Duodenal mucosa (tissue), 2 donors: ENCODE measurements around the gene PPP2R2D.

Source experiments
- H3K27ac ChIP-seq: one replicate; pipeline ENCODE4 v1.7.0; 2013; ENCODE audit warnings: low read depth, low read length
- H3K27me3 ChIP-seq, 2 donors: one replicate each; pipeline ENCODE4 v1.7.0; 2013; ENCODE audit warnings: low read length in 2 of 2, control low read depth in 1 of 2; ENCODE audit not compliant: insufficient read depth in 2 of 2, control insufficient read depth in 1 of 2
- H3K36me3 ChIP-seq, 2 donors: one replicate each; pipeline ENCODE4 v1.7.0; 2013; ENCODE audit warnings: low read length in 2 of 2, control low read depth in 1 of 2; ENCODE audit not compliant: insufficient read depth in 2 of 2, control insufficient read depth in 1 of 2
- H3K4me1 ChIP-seq, 2 donors: one replicate each; pipeline ENCODE4 v1.7.0; 2013; ENCODE audit warnings: low read length in 2 of 2, control low read depth in 1 of 2; ENCODE audit not compliant: insufficient read depth in 2 of 2, control insufficient read depth in 1 of 2
- H3K4me3 ChIP-seq, 2 donors: one replicate each; pipeline ENCODE4 v1.7.0; 2013; ENCODE audit warnings: low read length in 2 of 2, low read depth in 1 of 2
- H3K9ac ChIP-seq, 2 donors: one replicate each; pipeline ENCODE4 v1.7.0; 2013; ENCODE audit warnings: low read length in 2 of 2, low read depth in 1 of 2
- H3K9me3 ChIP-seq, 2 donors: one replicate each; pipeline ENCODE4 v1.7.0; 2013; ENCODE audit warnings: low read length in 2 of 2, control low read depth in 1 of 2; ENCODE audit not compliant: control insufficient read depth in 1 of 2

PPP2R2D gene

DNA sequence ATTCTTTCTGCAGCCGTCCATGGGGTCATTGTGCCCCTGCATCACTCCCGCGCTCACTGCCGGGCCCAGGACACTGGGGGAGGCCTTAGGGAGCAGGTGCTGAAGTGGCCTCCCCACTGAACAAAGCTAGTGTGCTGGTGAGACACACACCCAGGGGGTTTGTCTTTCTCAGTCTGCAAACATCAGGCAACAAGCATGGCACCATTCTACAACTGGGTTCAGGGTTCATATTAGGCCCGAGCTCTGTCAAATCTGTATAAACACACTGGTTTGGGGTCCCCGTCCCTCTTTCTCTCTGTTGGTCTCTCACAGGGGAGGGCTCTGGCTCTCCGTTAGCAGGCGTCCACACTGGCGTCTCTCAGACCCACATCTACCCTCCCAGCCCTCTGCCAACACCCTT is 11.1 kb upstream of the PPP2R2D start:
- Histone ChIP-seq H3K9me3 (no peaks in the 10 kb centered on the region), H3K27ac (no peak overlapping the region), H3K36me3 (no peaks in the 10 kb centered on the region), H3K4me3 (no peak overlapping the region), H3K4me1 (peaks cover 0 to 9% of the 10 kb centered on the region in 2 donors), H3K9ac (no peak overlapping the region), H3K27me3 (peaks cover 18 to 20% of the 10 kb centered on the region in 2 donors)

DNA sequence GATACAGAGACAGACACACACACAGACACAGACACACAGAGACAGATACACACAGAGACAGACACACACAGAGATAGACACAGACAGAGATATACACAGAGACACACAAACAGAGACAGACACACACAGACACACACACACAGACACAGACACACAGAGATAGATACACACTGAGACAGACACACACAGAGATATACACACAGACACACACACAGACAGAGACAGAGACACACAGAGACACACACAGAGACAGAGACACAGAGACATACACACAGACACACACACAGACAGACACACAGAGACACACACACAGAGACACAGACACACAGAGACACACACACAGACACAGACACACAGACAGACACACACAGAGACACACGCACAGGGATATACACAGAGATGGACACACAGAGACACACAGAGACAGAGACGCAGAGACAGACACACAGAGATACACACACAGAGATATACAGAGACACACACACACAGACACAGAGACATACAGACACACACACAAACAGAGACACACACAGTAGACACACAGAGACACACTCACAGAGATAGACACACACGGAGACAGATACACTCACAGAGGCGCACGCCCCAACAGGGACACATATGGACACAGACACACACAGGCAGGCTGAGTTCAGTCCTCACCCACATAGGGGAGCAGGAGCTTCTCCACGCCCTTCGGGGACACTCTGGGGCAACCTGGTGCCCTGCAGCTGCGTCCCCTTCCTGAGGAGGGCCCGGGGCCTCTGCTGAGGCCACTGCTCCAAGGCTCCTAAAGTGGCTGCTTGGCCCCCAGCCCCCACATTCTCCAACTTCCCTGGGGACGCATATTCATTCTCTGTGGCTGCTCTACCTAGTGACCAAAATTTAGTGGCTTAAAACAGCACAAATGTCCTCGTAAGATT is 10.3 kb upstream of the PPP2R2D start:
- H3K4me3 ChIP-seq = no peak overlapping the region
- H3K9me3 ChIP-seq = no peaks in the 10 kb centered on the region
- H3K9ac ChIP-seq = no peak overlapping the region
- no peaks in the 10 kb centered on the region for H3K36me3 ChIP-seq
- peaks cover 0 to 5% of the 10 kb centered on the region in 2 donors for H3K4me1 ChIP-seq
- no peak overlapping the region for H3K27ac ChIP-seq
- H3K27me3 ChIP-seq = peaks cover 18 to 20% of the 10 kb centered on the region in 2 donors

DNA sequence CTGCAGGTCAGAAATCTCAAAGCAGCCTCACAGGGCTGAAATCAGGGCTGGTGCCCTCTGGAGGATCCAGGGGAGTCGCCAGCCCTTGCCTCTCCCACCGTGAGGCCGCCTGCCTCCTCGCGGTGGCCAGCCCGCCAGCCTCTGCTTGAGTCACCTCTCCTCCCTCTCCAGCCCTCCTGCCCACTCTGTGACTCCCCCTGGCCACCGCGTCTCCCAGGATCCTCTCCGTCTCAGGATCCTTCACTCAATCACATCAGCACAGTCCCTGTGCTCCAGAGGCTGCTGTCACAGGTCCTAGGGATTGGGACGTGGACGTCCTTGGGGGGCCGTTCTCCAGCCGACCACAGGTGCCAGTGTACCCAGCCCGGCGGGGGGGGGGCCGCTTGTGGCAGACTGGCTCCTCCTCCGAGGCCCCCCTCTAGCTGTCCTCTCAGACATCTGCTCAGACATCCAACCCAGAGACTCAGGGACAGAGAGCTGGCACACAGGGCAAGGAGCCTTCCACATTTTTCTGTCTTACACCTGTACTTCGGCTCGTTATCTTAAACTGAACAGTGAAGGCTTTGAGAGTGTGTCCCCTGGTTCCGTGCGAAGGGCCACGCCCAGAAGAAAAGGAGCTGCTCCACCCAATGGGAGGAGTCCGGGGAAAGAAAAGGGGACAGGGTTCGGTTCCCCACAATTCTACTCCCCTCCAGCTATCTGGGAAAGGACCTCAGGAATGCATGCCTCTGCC is 9.4 kb upstream of the PPP2R2D start:
- H3K4me1 ChIP-seq = peaks cover 0 to 4% of the 10 kb centered on the region in 2 donors
- H3K27ac ChIP-seq = no peak overlapping the region
- H3K27me3 ChIP-seq = peaks cover 18 to 20% of the 10 kb centered on the region in 2 donors
- H3K9ac ChIP-seq = no peak overlapping the region
- H3K9me3 ChIP-seq = no peaks in the 10 kb centered on the region
- H3K36me3 ChIP-seq = no peaks in the 10 kb centered on the region
- H3K4me3 ChIP-seq = no peak overlapping the region

DNA sequence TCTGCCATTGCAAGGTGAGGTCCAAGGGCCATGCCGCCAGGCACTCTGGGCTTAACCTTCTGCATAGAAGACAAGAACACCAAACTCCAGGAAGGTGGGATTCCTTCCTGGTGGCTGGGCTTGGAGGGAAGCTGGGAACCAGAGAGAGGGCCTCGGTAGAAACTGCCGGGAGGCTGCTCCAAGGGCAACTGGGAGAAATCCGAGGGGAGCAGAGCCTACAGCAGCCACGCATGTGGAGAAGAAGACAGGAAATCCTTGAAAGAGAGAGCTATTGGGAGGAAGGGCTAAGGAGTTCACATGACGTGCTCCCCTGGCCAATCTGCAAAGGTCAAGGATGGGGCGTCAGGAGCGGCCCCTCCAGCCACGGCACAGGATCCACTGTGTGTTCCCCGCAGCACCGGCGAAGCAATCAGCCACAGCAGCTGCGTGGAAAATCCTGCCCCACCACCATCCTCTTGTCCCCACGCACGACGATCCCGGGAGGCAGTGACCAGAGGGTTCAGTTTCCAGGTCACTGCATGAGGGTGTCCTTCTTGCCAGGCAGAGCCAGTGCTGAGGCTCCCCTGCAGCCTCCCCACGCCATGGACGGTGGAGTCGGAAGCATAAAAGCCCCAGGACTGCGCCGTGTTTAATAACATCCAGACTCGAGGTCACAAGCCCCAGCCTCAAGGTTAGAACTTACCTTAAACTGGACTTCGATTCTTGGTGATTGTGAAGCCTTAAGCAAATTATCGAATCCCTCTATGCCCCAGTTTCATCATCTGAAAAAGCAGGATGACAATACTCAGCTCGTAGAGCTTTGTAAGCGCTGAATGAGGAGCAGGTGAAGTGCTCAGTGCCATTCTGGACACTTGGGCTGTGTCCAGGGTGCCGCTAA is 8.6 kb upstream of the PPP2R2D start:
- no peak overlapping the region for H3K4me3 ChIP-seq
- H3K9me3 ChIP-seq = no peaks in the 10 kb centered on the region
- H3K4me1 ChIP-seq = peaks cover 0 to 4% of the 10 kb centered on the region in 2 donors
- H3K36me3 ChIP-seq = no peaks in the 10 kb centered on the region
- peaks cover 18 to 20% of the 10 kb centered on the region in 2 donors for H3K27me3 ChIP-seq
- H3K27ac ChIP-seq = no peak overlapping the region
- no peak overlapping the region for H3K9ac ChIP-seq

DNA sequence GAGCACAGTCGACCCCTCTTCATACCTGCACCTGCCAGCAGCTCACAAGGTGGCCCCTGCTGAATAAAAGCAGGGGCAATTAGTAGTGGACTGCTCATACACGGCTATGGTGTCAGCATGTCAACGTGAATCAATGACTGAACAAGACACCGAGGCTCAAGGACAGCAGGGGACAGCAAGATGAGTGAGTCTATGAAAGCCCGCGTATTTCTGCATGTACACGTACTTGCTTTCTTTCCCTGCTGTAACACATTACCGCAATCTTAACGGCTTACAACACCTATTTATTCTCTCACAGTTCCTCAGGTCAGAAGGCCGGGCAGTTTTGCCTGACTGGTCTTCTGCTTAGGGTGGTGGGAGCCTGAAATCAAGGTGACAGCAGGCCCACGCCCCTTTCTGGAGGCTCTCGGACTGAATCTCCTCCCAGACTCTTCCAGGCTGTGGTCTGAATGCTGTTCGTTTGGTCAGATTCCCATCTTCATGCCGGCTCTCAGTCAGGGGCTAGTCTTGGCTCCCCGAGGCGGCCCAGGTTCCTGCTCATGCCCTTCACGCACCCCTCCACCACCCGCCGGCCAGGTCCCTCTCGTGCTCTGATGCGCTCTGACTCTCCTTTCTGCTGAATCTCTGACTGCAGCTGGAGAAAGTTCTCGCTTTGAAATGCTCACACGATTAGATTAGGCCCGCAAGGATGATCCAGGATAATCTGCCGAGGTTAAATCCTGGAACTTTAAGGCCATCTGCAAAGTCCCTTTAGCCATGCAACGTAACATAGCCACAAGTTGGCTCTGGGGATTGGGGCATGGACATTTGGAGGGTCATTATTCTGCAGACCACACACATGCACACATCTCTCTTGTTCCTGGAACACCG is 7.8 kb upstream of the PPP2R2D start:
- Histone ChIP-seq H3K4me3 (no peak overlapping the region), H3K9ac (no peak overlapping the region), H3K9me3 (no peaks in the 10 kb centered on the region), H3K27ac (no peak overlapping the region), H3K27me3 (peaks cover 18 to 20% of the 10 kb centered on the region in 2 donors), H3K4me1 (peaks cover 0 to 7% of the 10 kb centered on the region in 2 donors), H3K36me3 (no peaks in the 10 kb centered on the region)

DNA sequence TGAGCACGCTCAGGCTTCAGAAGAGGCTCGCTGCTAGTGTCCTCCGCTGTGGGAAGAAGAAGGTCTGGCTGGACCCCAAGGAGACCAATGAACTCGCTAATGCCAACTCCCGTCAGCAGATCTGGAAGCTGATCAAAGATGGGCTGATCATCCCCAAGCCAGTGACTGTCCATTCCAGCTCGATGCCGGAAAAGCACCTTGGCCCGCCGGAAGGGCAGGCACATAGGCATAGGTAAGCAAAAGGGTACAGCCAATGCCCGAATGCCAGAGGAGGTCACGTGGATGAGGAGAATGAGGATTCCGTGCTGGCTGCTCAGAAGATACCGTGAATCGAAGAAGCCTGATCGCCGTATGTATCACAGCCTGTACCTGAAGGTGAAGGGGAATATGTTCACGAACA is 5.7 kb upstream of the PPP2R2D start:
- Histone ChIP-seq H3K9ac (no peak overlapping the region), H3K9me3 (no peaks in the 10 kb centered on the region), H3K4me3 (no peak overlapping the region), H3K27me3 (peaks cover 28 to 34% of the 10 kb centered on the region in 2 donors), H3K27ac (no peak overlapping the region), H3K4me1 (peaks cover 8 to 16% of the 10 kb centered on the region in 2 donors), H3K36me3 (no peaks in the 10 kb centered on the region)

DNA sequence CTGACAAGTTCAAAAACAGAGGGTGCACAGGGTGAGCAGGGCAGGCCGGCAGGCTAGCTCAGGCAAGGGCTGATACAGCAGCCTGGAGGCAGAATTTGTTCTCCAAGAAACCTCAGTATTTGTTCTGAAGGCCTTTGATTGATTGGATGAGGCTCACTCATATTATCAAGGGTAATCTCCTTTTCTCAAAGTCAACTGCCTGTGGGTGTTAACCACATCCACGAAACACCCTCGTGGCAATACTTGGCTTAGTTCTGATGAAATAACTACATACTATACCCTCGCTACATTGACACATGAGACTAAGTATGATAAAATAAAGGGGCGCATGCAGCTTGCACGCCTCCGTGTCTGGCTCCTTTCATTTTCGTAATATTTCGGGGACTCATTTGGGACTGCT is 4.4 kb upstream of the PPP2R2D start:
- no peaks in the 10 kb centered on the region for H3K36me3 ChIP-seq
- H3K4me1 ChIP-seq = peaks cover 9 to 17% of the 10 kb centered on the region in 2 donors
- H3K27ac ChIP-seq = no peak overlapping the region
- no peak overlapping the region for H3K4me3 ChIP-seq
- no peaks in the 10 kb centered on the region for H3K9me3 ChIP-seq
- H3K9ac ChIP-seq = no peak overlapping the region
- peaks cover 22 to 30% of the 10 kb centered on the region in 2 donors for H3K27me3 ChIP-seq

DNA sequence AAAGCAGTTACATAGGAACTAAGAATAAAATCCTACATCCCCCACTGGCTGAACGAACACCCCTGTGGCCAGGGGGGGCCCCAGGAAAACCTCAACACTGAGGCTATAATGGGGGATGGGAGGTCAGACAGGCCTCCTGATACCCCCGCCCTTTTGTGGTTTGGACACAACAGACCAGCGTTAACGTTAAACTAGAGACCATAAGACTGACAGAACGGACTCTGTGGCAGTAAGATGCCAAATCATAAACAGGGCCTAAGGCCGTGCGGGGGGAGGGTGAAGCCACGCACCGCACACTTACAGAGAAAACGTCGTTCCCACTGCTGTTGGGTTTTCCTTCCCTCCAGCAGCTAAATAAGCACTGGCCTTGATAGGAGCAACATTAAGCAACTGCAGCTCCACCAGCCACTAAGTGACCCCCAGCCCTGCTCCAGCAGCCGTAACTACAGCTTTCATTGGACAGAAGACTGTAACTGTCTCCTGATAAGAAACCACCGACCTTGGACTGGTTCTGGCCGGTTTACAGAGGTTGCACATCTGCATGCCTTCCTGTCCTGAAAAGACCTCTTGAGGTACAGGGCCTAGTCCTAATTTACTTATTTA is 3.4 kb upstream of the PPP2R2D start:
- Histone ChIP-seq H3K4me3 (no peak overlapping the region), H3K4me1 (peaks cover 15 to 19% of the 10 kb centered on the region in 2 donors), H3K27ac (no peak overlapping the region), H3K27me3 (peaks cover 14 to 25% of the 10 kb centered on the region in 2 donors), H3K9me3 (no peaks in the 10 kb centered on the region), H3K36me3 (no peaks in the 10 kb centered on the region), H3K9ac (no peak overlapping the region)

DNA sequence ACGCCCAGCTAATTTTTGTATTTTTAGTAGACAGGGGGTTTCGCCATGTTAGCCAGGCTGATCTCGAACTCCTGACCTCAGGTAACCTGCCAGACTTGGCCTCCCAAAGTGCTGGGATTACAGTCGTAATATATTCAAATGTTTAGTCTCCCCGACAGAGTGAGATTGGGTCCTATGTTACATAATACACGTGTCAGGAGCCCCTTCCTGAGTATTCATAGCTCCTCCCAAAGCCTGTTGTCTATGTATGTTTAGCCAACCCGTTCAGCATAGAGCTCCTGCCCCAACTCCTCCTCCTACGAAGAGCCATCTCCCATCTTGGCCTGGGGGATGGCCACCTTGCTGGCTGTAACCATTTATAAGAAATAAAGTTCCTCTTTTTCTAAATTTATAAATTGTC is 2.7 kb upstream of the PPP2R2D start:
- H3K27ac ChIP-seq = no peak overlapping the region
- H3K36me3 ChIP-seq = no peaks in the 10 kb centered on the region
- H3K4me1 ChIP-seq = peaks cover 20 to 24% of the 10 kb centered on the region in 2 donors
- H3K27me3 ChIP-seq = peaks cover 10 to 20% of the 10 kb centered on the region in 2 donors
- H3K4me3 ChIP-seq = no peak overlapping the region
- H3K9me3 ChIP-seq = no peaks in the 10 kb centered on the region
- no peak overlapping the region for H3K9ac ChIP-seq
